ENCODE measurements around the gene UBAC2. TPM values are rescaled to one million over a fixed set of nuclear protein-coding genes. Genes with fewer than 3 reads are reported as not detected.

Gene UBAC2
- total RNA-seq, 1 donor from 2014 or later = 44.3 TPM

DNA sequence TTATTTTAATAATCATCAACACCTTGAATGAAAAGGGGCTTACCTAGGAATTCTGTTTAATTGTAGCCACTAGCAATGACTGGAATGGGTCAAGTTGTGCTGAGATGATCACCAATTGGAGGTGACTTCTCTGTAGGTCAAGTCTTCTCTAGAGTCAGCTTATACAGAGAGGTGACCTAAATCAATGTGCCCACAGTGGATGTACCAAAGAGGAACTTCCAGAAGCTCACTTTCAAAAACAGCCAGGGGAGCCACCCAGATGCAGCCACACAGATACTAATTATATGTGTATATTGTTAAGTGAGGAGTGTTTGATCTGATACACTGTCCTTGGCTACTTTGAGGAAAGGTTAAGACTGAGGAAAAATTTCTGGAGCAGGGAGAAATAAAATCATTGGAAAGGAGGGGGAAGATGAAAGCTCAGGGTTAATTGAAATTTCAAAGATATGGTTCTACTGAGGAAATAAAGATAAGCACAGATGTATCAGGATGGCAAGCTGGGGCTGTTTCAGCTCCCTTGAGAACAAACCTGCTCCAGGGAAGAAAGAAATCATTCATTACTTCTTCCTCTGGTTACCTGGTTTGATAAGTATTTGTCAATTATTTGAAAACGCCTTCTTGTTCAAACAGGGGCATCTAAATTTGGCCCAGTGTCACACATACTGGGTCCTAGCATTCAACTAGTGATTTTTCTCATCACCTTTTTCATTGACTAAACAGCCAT, 101.4 kb downstream of the UBAC2 start:
- Histone ChIP-seq H3K27me3 (ENCODE audit: low read depth) (no peaks in the 10 kb centered on the region), H3K36me3 (no peaks in the 10 kb centered on the region), H3K27ac (replicated peaks) (no peak overlapping the region), H3K9me3 (replicated peaks) (no peaks in the 10 kb centered on the region), H3K4me1 (peaks cover 5% of the 10 kb centered on the region), H3K4me3 (no peak overlapping the region)
- TF ChIP-seq, protein P1, sequence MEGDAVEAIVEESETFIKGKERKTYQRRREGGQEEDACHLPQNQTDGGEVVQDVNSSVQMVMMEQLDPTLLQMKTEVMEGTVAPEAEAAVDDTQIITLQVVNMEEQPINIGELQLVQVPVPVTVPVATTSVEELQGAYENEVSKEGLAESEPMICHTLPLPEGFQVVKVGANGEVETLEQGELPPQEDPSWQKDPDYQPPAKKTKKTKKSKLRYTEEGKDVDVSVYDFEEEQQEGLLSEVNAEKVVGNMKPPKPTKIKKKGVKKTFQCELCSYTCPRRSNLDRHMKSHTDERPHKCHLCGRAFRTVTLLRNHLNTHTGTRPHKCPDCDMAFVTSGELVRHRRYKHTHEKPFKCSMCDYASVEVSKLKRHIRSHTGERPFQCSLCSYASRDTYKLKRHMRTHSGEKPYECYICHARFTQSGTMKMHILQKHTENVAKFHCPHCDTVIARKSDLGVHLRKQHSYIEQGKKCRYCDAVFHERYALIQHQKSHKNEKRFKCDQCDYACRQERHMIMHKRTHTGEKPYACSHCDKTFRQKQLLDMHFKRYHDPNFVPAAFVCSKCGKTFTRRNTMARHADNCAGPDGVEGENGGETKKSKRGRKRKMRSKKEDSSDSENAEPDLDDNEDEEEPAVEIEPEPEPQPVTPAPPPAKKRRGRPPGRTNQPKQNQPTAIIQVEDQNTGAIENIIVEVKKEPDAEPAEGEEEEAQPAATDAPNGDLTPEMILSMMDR (IDR thresholded peaks at IDR 0.05; ENCODE audit: borderline replicate concordance) = no peak
- DNase-seq = no peak
- intact Hi-C loops (cut with micrococcal nuclease) = no loop called here

GRCh38 chr13:99302637-99303505, 102.2 kb downstream of the UBAC2 start:
- no peak for DNase-seq
- Histone ChIP-seq H3K4me3 (no peak overlapping the region), H3K9me3 (replicated peaks) (no peaks in the 10 kb centered on the region), H3K36me3 (no peaks in the 10 kb centered on the region), H3K4me1 (peaks cover 13% of the 10 kb centered on the region), H3K27ac (replicated peaks) (no peak overlapping the region), H3K27me3 (ENCODE audit: low read depth) (no peaks in the 10 kb centered on the region)
- intact Hi-C loops (cut with micrococcal nuclease) = no loop called here
- TF ChIP-seq, protein P1 (IDR thresholded peaks at IDR 0.05; ENCODE audit: borderline replicate concordance) = no peak

DNA sequence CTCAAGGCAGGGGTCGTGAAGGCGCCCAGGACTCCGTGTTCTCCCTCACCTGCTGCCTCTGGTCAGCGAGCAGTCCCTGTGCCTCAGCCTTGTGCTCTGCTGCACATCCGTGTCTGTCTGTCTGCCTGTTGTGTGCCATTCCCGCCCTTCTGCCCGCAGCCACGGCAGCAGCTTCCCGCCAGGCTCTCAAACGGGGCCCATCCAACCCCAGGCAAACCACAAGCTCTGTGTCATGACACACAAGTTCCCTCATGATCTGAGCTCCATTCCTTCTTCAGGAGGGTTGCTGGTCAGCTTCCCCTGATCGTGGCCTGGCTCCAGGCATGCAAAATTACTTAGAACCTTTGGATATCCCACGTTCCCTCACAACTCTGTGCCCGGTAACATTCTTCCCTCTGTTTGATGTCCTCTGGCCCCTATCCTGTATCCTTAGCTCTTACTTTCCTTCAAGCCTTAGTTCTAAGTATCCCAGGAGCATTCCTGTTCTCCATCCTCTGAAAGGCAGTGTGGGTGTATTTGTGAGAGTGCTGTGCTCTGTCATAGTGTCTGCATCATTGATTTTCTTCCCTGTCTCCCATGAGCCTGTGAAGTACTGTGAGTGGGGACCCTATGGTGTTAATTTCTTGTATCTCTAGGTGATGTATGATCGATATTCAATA, 103.3 kb downstream of the UBAC2 start:
- Histone ChIP-seq H3K4me3 (no peak overlapping the region), H3K27me3 (ENCODE audit: low read depth) (no peaks in the 10 kb centered on the region), H3K36me3 (no peaks in the 10 kb centered on the region), H3K4me1 (peaks cover 18% of the 10 kb centered on the region), H3K27ac (replicated peaks) (no peak overlapping the region), H3K9me3 (replicated peaks) (no peaks in the 10 kb centered on the region)
- DNase-seq = no peak
- intact Hi-C loops (cut with micrococcal nuclease) = no loop called here
- TF ChIP-seq, protein P1 (IDR thresholded peaks at IDR 0.05; ENCODE audit: borderline replicate concordance) = no peak

GRCh38 chr13:99304541-99304940, 103.9 kb downstream of the UBAC2 start:
- no peak overlapping the region for H3K27ac ChIP-seq (replicated peaks)
- intact Hi-C loops (cut with micrococcal nuclease) = no loop called here
- H3K9me3 ChIP-seq (replicated peaks) = no peaks in the 10 kb centered on the region
- H3K27me3 ChIP-seq (ENCODE audit: low read depth) = no peaks in the 10 kb centered on the region
- TF ChIP-seq, protein P1 (IDR thresholded peaks at IDR 0.05; ENCODE audit: borderline replicate concordance) = no peak
- H3K4me1 ChIP-seq = peaks cover 18% of the 10 kb centered on the region
- peaks cover under 1% of the 10 kb centered on the region for H3K36me3 ChIP-seq
- H3K4me3 ChIP-seq = no peak overlapping the region
- DNase-seq = no peak

DNA sequence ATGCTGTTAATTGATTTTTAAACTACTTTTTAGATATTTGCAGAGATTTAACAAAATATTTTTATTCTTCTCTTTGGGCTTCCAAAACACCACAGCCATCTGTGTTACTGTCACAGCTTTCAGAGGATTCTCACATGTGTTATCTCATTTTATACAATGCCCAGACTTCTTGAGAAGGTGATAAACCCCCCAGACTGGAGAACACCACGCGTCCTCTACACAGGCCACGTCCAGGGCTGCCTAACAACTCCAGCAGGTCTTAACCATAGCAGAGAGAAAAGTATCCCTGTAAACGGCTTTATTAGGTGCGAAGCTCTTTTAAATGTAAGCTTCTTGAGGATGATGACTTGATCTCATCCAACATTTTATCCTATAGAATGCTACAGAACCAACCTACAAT, 104.5 kb downstream of the UBAC2 start:
- TF ChIP-seq, protein P1 (IDR thresholded peaks at IDR 0.05; ENCODE audit: borderline replicate concordance) = no peak
- no peak overlapping the region for H3K27ac ChIP-seq (replicated peaks)
- intact Hi-C loops (cut with micrococcal nuclease) = no loop called here
- H3K36me3 ChIP-seq = peaks cover 2% of the 10 kb centered on the region
- H3K9me3 ChIP-seq (replicated peaks) = no peaks in the 10 kb centered on the region
- no peak for DNase-seq
- peaks cover 18% of the 10 kb centered on the region for H3K4me1 ChIP-seq
- no peak overlapping the region for H3K4me3 ChIP-seq
- no peaks in the 10 kb centered on the region for H3K27me3 ChIP-seq (ENCODE audit: low read depth)

Data from left ventricle myocardium inferior (tissue), 1 donor.